ENCODE measurements around the gene PRKAA2. TPM values are rescaled to one million over a fixed set of nuclear protein-coding genes. Genes with fewer than 3 reads are reported as not detected.
A peak's percentile ranks its signal among the peaks of the same experiment; 100 is the strongest.

The PRKAA2 gene
- polyA plus RNA-seq, 3 donors, result not detected

GRCh38 chr1:56646611-56647010 is 1.5 kb downstream of the PRKAA2 start:
- Histone ChIP-seq H4K20me1 (ENCODE audit: insufficient read depth, low read length) (no peaks in the 10 kb centered on the region), H3K9ac (ENCODE audit: insufficient read depth, low read length, poor library complexity, severe bottlenecking) (no peak overlapping the region), H3K4me2 (replicated peaks; ENCODE audit: extremely low read depth, low read length, poor library complexity, severe bottlenecking) (no peak overlapping the region), H3K36me3 (replicated peaks in 1 of 2; ENCODE audit: control insufficient read depth in 1 of 2, insufficient read depth in 2 of 2, low read length in 2 of 2) (no peaks in the 10 kb centered on the region), H2AFZ (ENCODE audit: insufficient read depth, low read depth, low read length, poor library complexity, severe bottlenecking) (no peak overlapping the region), H3K4me3 (replicated peaks in 1 of 3; ENCODE audit: low read depth in 2 of 3, low read length in 3 of 3) (no peak overlapping the region), H3K4me1 (ENCODE audit: control insufficient read depth in 1 of 2, insufficient read depth in 2 of 2, low read length in 2 of 2) (peaks cover 0 to 4% of the 10 kb centered on the region in 2 donors), H3K79me2 (ENCODE audit: insufficient read depth, low read length) (no peaks in the 10 kb centered on the region), H3K27me3 (ENCODE audit: control insufficient read depth in 2 of 2, insufficient read depth in 2 of 2, low read length in 2 of 2) (peaks cover 47 to 59% of the 10 kb centered on the region in 2 donors), H3K27ac (ENCODE audit: low read depth in 1 of 2, low read length in 2 of 2) (no peak overlapping the region), H3K9me3 (replicated peaks in 1 of 2; ENCODE audit: control insufficient read depth in 1 of 2, insufficient read depth in 1 of 2, low read length in 2 of 2) (peaks cover 0 to 9% of the 10 kb centered on the region in 2 donors)
- DNase-seq, result no peak
- intact Hi-C loops (cut with micrococcal nuclease), result no loop called here
- Mint-ChIP-seq H3K36me3 (peaks cover 0 to 6% of the 10 kb centered on the region in 2 donors), H3K9me3 (peaks cover 0 to 12% (median 6%) of the 10 kb centered on the region in 7 donors), H3K27ac (no peak overlapping the region), H3K4me3 (peak overlapping the region in 1 of 2 donors; percentile 6), H3K27me3 (ENCODE audit: low read depth in 3 of 3) (peaks cover 44 to 58% (median 49%) of the 10 kb centered on the region in 3 donors), H3K4me1 (peaks cover 10% of the 10 kb centered on the region)
- TF ChIP-seq, protein P1, sequence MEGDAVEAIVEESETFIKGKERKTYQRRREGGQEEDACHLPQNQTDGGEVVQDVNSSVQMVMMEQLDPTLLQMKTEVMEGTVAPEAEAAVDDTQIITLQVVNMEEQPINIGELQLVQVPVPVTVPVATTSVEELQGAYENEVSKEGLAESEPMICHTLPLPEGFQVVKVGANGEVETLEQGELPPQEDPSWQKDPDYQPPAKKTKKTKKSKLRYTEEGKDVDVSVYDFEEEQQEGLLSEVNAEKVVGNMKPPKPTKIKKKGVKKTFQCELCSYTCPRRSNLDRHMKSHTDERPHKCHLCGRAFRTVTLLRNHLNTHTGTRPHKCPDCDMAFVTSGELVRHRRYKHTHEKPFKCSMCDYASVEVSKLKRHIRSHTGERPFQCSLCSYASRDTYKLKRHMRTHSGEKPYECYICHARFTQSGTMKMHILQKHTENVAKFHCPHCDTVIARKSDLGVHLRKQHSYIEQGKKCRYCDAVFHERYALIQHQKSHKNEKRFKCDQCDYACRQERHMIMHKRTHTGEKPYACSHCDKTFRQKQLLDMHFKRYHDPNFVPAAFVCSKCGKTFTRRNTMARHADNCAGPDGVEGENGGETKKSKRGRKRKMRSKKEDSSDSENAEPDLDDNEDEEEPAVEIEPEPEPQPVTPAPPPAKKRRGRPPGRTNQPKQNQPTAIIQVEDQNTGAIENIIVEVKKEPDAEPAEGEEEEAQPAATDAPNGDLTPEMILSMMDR (IDR thresholded peaks at IDR 0.05), result no peak
- 90% methylated on average over 1 of the region's 3 CpGs for WGBS (ENCODE audit: insufficient coverage)

GRCh38 chr1:56647106-56647505 is 2.0 kb downstream of the PRKAA2 start:
- no peak for DNase-seq
- H3K79me2 ChIP-seq (ENCODE audit: insufficient read depth, low read length), result no peaks in the 10 kb centered on the region
- no peak overlapping the region for H2AFZ ChIP-seq (ENCODE audit: insufficient read depth, low read depth, low read length, poor library complexity, severe bottlenecking)
- peaks cover 47 to 59% of the 10 kb centered on the region in 2 donors for H3K27me3 ChIP-seq (ENCODE audit: control insufficient read depth in 2 of 2, insufficient read depth in 2 of 2, low read length in 2 of 2)
- H3K36me3 ChIP-seq (replicated peaks in 1 of 2; ENCODE audit: control insufficient read depth in 1 of 2, insufficient read depth in 2 of 2, low read length in 2 of 2), result no peaks in the 10 kb centered on the region
- intact Hi-C loops (cut with micrococcal nuclease), result no loop called here
- H3K27ac ChIP-seq (ENCODE audit: low read depth in 1 of 2, low read length in 2 of 2), result no peak overlapping the region
- Mint-ChIP-seq H3K4me3 (peak overlapping the region in 1 of 2 donors; percentile 6), H3K4me1 (peaks cover 10% of the 10 kb centered on the region), H3K36me3 (peaks cover 0 to 6% of the 10 kb centered on the region in 2 donors), H3K27me3 (ENCODE audit: low read depth in 3 of 3) (peaks cover 40 to 56% (median 48%) of the 10 kb centered on the region in 3 donors), H3K27ac (no peak overlapping the region), H3K9me3 (peaks cover 0 to 12% (median 6%) of the 10 kb centered on the region in 7 donors)
- no peak overlapping the region for H3K4me2 ChIP-seq (replicated peaks; ENCODE audit: extremely low read depth, low read length, poor library complexity, severe bottlenecking)
- TF ChIP-seq, protein P1 (IDR thresholded peaks at IDR 0.05), result no peak
- no peak overlapping the region for H3K4me3 ChIP-seq (replicated peaks in 1 of 3; ENCODE audit: low read depth in 2 of 3, low read length in 3 of 3)
- peaks cover 0 to 9% of the 10 kb centered on the region in 2 donors for H3K9me3 ChIP-seq (replicated peaks in 1 of 2; ENCODE audit: control insufficient read depth in 1 of 2, insufficient read depth in 1 of 2, low read length in 2 of 2)
- no peaks in the 10 kb centered on the region for H4K20me1 ChIP-seq (ENCODE audit: insufficient read depth, low read length)
- WGBS (ENCODE audit: insufficient coverage), result no CpG with 5 or more reads among the region's 1 CpG
- peaks cover 0 to 4% of the 10 kb centered on the region in 2 donors for H3K4me1 ChIP-seq (ENCODE audit: control insufficient read depth in 1 of 2, insufficient read depth in 2 of 2, low read length in 2 of 2)
- no peak overlapping the region for H3K9ac ChIP-seq (ENCODE audit: insufficient read depth, low read length, poor library complexity, severe bottlenecking)
